HEK293 (cell line): Measurements from ENCODE around the gene AFF1.

ENCODE experiments used
- CTCF ChIP-seq: fragments of 450-650 bp; formaldehyde crosslinking; IDR thresholded peaks from 2 replicates; pipeline ENCODE4 v1.5.1; 2016; ENCODE audit warnings: missing biosample characterization, missing genetic modification characterization
- FEZF1 ChIP-seq: fragments of 450-650 bp; formaldehyde crosslinking; IDR thresholded peaks from 2 replicates; pipeline ENCODE4 v1.5.1; 2016; ENCODE audit warnings: missing biosample characterization, missing genetic modification characterization
- HOXA7 ChIP-seq: sonication (generic); formaldehyde crosslinking; IDR thresholded peaks from 2 replicates; pipeline ENCODE4 v1.8.1; 2022; ENCODE audit warnings: missing genetic modification reagents, borderline replicate concordance
- IKZF3 ChIP-seq: fragments of 450-650 bp; IDR thresholded peaks from 2 replicates; pipeline ENCODE4 v1.5.0; 2018; ENCODE audit warnings: missing biosample characterization, mild to moderate bottlenecking, missing genetic modification characterization, moderate library complexity
- INSM2 ChIP-seq: fragments of 450-650 bp; formaldehyde crosslinking; IDR thresholded peaks from 2 replicates; pipeline ENCODE4 v1.5.1; 2016; ENCODE audit warnings: missing biosample characterization, missing genetic modification characterization
- KLF9 ChIP-seq: fragments of 450-650 bp; formaldehyde crosslinking; IDR thresholded peaks from 2 replicates; pipeline ENCODE4 v1.5.1; 2016; ENCODE audit warnings: missing biosample characterization, missing genetic modification characterization, low read depth
- MEIS1 ChIP-seq: sonication (generic); formaldehyde crosslinking; IDR thresholded peaks from 2 replicates; pipeline ENCODE4 v1.8.1; 2022; ENCODE audit warnings: missing genetic modification reagents, mild to moderate bottlenecking, borderline replicate concordance
- PRDM6 ChIP-seq: fragments of 450-650 bp; formaldehyde crosslinking; IDR thresholded peaks from 2 replicates; pipeline ENCODE4 v1.5.1; 2017; ENCODE audit warnings: missing biosample characterization, missing genetic modification characterization
- TSHZ1 ChIP-seq: fragments of 450-650 bp; formaldehyde crosslinking; IDR thresholded peaks from 2 replicates; pipeline ENCODE4 v1.5.1; 2016; ENCODE audit warnings: missing biosample characterization, missing genetic modification characterization, borderline replicate concordance
- ZFP69B ChIP-seq: fragments of 450-650 bp; formaldehyde crosslinking; IDR thresholded peaks from 2 replicates; pipeline ENCODE4 v1.5.1; 2016; ENCODE audit warnings: missing biosample characterization, missing genetic modification characterization
- ZNF138 ChIP-seq: fragments of 450-650 bp; formaldehyde crosslinking; IDR thresholded peaks from 2 replicates; pipeline ENCODE4 v1.5.1; 2016; ENCODE audit warnings: missing biosample characterization, missing genetic modification characterization, borderline replicate concordance
- ZNF311 ChIP-seq: fragments of 450-650 bp; formaldehyde crosslinking; IDR thresholded peaks from 2 replicates; pipeline ENCODE4 v1.5.1; 2017; ENCODE audit warnings: missing biosample characterization, missing genetic modification characterization, borderline replicate concordance
- ZNF335 ChIP-seq: fragments of 450-650 bp; formaldehyde crosslinking; conservative IDR thresholded peaks from 2 replicates; pipeline ENCODE4 v1.5.1; 2016; ENCODE audit warnings: missing biosample characterization, missing genetic modification characterization
- ZNF610 ChIP-seq: fragments of 450-650 bp; formaldehyde crosslinking; IDR thresholded peaks from 2 replicates; pipeline ENCODE4 v1.5.1; 2016; ENCODE audit warnings: missing biosample characterization, missing genetic modification characterization, borderline replicate concordance
- ZNF623 ChIP-seq: fragments of 450-650 bp; formaldehyde crosslinking; IDR thresholded peaks from 2 replicates; pipeline ENCODE4 v1.5.1; 2016; ENCODE audit warnings: missing biosample characterization, missing genetic modification characterization
- ZNF654 ChIP-seq: fragments of 450-650 bp; formaldehyde crosslinking; IDR thresholded peaks from 2 replicates; pipeline ENCODE4 v1.5.1; 2016; ENCODE audit warnings: low read depth, missing biosample characterization, missing genetic modification characterization
- ZNF664 ChIP-seq: fragments of 450-650 bp; formaldehyde crosslinking; IDR thresholded peaks from 2 replicates; pipeline ENCODE4 v1.5.1; 2016; ENCODE audit warnings: missing biosample characterization, missing genetic modification characterization
- ZNF692 ChIP-seq: fragments of 450-650 bp; formaldehyde crosslinking; IDR thresholded peaks from 2 replicates; pipeline ENCODE4 v1.5.1; 2016; ENCODE audit warnings: missing biosample characterization, missing genetic modification characterization
- ZNF843 ChIP-seq: fragments of 450-650 bp; formaldehyde crosslinking; IDR thresholded peaks from 2 replicates; pipeline ENCODE4 v1.5.1; 2016; ENCODE audit warnings: missing biosample characterization, missing genetic modification characterization

Gene AFF1

GRCh38 chr4:87188048-87188447 lies 253.2 kb downstream of the AFF1 start (continued):
- TF ChIP-seq ZNF843 (tag by site-specific recombination) (peak; percentile 68; the same call in 1 of the 2 replicates), TSHZ1 (tag by site-specific recombination) (peak; percentile 53; the same call in 1 of the 2 replicates), ZNF692 (tag by site-specific recombination) (no peak), ZNF654 (no peak), ZNF335 (tag by site-specific recombination) (no peak), CTCF (tag by site-specific recombination) (no peak), ZNF610 (tag by site-specific recombination) (no peak), HOXA7 (CRISPR knock-in tag) (no peak), PRDM6 (peak; percentile 94), ZNF664 (tag by site-specific recombination) (0 out of 2 replicates have a peak, but pooled peaks have one; percentile 27), ZNF623 (tag by site-specific recombination) (no peak), MEIS1 (CRISPR knock-in tag) (no peak), ZFP69B (tag by site-specific recombination) (no peak), IKZF3 (tag by site-specific recombination) (peak; percentile 40; the same call in 1 of the 2 replicates), FEZF1 (tag by site-specific recombination) (no peak; the same call in 1 of the 2 replicates), INSM2 (tag by site-specific recombination) (peak; percentile 65; the same call in 1 of the 2 replicates), ZNF138 (tag by site-specific recombination) (no peak), ZNF311 (tag by site-specific recombination) (no peak), KLF9 (tag by site-specific recombination) (no peak)
